EH (cell line): ENCODE data around the gene GPNMB.
"Not testable (repeated sequence)": the region's sequence is repeated elsewhere in the genome, so short reads cannot be mapped to it uniquely, and the experiment has no call there.

Experiments
- DNase-seq: peaks from one replicate; pipeline ENCODE4 v3.0.0-alpha.2; 2015; ENCODE audit warnings: low read depth

Gene GPNMB

GRCh38 chr7:23246555-23246954 is at the start of gene GPNMB:
Gene GPNMB (plus strand): TSS chr7:23246775. CDS start chr7:23246858, 83 bp downstream.
- DNase-seq = peak; percentile 97

DNA sequence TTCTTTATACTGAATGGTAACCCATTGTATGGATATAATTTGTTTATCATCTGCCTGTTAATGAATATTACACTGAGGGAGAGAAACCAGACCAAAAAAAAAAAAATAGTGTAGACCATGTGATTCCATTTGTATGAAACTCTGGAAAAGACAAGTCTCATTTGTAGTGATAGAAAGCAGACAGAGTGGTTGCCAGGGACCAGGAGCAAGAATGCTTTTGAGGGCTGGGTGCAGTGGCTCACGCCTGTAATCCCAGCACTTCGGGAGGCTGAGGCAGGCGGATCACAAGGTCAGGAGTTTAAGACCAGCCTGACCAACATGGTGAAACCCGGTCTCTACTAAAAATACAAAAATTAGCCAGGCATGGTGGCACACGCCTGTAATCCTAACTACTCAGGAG is 48.8 kb upstream of the GPNMB start:
- not testable (repeated sequence) for DNase-seq

- no peak for DNase-seq
Observed at GRCh38 chr7:23200331-23200730, 46.2 kb upstream of the GPNMB start.

DNA sequence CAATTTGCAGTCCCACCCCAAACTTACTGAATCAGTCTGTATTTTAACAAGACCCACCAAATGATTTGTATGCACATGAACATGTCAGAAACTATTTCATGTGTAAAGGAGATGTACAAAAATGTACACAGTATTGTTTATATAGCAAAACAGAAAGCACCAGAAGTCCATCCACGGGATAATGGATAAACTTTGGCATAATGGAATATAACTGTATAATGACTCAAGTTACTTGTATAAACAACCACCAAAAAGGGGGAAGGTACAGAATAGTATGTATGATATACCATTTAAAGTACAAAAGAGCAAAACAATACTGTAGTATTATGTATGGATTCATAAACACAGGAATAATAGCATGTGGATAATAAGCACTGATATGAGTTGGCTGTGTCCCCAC is 42.3 kb upstream of the GPNMB start:
- no peak for DNase-seq

GRCh38 chr7:23205577-23205908 is 41.0 kb upstream of the GPNMB start:
- no peak for DNase-seq

DNA sequence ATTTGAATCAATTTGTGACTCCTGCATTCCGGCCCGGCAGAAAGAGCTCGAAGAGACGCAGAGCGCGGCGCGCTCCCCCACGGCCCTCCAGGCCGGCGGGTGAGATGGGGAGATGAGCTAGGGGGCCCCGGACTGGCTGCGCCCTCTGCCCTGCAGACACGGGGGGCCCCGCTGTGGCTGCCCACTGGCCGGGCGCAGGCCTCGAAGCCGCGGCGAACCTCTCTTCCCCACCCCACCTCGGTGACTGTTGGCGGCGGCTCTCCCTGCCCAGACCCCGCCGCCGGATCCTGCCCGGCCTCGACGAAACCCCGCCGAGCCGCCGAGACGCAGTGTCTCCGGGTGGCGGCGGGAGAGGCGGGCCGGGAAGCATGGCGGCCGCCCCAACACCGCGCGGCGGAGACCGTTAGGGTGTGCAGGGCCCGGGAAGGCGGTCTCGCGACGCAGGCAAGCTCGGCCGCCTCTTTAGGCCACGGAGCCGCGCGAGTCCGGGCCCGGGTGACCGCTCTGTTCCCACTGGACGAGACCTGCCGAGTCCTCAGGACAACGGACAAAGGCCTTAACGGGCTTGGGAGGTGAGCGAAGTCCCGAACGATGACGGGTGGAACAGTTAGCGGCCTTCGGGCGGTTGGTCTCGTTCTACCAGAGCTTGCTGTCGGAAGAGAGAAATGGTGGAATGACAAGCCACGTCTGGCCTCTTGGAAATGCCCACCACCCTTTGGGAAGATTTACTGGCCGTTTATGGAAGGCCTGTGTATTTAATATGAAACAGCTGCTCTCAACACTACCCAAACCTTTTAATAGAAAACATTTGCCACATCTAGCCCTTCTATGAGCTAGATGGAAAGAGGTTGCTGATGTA is 40.4 kb upstream of the GPNMB start:
- DNase-seq = no peak

GRCh38 chr7:23207021-23207420 is 39.6 kb upstream of the GPNMB start:
- no peak for DNase-seq

GRCh38 chr7:23207884-23208283 is 38.7 kb upstream of the GPNMB start:
- DNase-seq = no peak

DNA sequence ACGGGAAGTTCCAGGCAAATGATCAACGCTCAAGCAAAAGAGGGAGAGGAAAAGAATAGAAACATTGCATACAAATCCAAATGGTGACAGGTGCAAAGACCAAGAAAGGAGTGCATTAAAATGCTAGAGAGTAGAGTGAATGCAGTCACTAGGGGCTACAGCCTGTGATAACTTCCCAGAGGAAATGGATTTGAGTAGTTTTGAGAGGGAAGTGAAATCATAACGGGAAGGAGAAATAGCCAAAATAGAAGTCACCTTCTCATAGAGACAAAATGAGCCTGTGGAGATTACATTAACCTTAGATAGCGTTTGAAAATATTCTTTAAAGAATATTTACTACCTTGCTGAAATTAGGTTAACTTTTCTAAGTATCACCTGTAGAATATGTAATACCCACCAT is 38.3 kb upstream of the GPNMB start:
- no peak for DNase-seq

DNA sequence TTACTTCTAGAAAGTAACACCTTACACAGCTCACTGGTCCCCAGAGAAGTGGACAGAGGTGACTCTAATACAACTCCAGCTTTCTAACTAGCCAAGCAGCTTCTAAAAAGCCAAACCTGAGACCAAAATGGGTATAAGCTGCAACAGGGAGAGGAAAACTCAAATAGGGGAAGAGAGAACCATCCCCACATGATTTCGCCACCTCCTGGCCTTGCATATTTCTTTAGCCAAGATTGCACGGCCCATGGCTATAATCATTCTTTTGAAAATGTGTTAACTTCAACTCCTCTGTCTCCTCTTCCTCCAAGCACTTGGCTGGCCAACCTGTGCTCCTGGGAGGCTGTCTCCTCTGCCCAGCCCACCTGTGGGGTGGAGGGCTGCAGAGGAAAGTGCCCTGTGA is 36.1 kb upstream of the GPNMB start:
- DNase-seq = no peak

GRCh38 chr7:23211589-23211988 is 35.0 kb upstream of the GPNMB start:
- DNase-seq = no peak

- DNase-seq = no peak
Observed at GRCh38 chr7:23212395-23212794, 34.2 kb upstream of the GPNMB start.

- no peak for DNase-seq
Observed at GRCh38 chr7:23212841-23213240, 33.7 kb upstream of the GPNMB start.

DNA sequence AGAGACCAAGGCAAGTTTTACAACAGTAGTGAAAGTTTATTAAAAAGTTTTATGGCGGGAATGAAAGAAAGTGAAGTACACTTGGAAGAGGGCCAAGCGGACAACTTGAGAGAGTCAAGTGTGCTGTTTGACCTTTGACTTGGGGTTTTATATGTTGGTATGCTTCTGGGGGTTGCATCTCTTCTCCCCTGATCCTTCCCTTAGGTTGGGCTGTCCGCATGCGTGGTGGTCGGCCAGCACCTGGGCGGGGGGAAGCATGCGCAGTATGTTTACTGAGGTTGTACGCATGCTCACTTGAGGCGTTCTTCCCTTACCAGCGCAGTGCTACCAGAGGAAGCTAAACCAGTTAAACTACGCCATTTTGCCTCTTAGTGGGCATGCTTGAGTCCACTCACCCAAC is 32.8 kb upstream of the GPNMB start:
- DNase-seq = no peak

DNA sequence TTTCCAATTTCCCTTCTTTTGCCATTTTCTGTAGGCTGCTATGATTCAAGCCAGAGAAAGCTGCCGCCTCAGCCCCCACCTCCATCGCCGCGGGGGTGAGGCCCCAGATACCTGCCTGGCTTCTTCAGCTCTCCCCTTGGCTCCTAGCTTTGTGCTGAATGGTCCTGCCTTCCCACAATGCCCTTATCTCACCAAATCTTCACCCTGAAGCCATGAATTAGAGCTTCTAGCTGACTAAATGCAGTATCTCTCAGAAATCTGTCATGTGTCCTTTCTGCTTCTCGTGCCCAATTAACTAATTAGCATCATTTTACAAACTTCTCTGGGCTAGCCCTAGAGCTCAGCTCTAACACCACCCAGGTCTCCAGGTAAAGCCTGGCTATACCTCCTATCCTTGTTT is 32.2 kb upstream of the GPNMB start:
- DNase-seq = no peak

DNA sequence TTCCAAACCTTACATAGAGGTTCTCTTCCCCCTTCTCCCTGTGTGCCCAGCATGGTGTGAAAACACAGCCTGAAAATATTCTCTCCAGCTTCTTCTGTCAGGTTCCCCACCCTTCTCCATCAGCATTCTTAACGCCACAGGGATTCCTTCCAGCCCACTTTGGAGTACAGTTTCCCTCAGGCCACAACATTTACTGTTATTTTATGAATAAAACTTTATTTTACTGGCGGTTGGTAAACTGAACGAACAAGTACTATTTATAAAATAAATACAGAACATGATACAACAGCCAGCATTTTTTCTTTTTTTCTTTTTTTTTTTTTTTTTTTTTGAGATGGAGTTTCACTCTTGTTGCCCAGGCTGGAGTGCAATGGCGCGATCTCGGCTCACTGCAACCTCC is 31.6 kb upstream of the GPNMB start:
- DNase-seq = no peak

DNA sequence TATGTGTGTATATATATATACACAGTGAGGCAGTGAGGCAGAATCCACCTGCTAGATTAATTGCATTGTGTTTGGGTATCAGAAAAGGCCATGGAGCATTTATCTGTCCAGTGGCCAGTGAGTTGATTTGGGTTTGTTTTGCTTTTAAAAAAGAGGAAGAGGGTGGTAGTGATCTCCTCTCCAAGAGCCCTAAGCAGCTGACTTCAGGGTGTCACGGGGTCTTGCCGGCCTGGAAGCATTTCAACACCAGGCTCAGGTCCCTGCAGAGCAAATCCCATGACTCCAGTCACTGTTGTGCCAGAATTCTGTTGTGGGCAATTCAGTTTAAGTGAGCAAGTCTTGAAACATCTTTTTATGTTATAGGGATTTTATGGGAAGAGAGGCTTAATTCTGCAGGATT is 30.6 kb upstream of the GPNMB start:
- DNase-seq = no peak

GRCh38 chr7:23218196-23218595 is 28.4 kb upstream of the GPNMB start:
- no peak for DNase-seq

GRCh38 chr7:23220690-23221305 is 25.8 kb upstream of the GPNMB start:
- DNase-seq = no peak

- DNase-seq = no peak
Observed at GRCh38 chr7:23222439-23223030, 24.0 kb upstream of the GPNMB start.

DNA sequence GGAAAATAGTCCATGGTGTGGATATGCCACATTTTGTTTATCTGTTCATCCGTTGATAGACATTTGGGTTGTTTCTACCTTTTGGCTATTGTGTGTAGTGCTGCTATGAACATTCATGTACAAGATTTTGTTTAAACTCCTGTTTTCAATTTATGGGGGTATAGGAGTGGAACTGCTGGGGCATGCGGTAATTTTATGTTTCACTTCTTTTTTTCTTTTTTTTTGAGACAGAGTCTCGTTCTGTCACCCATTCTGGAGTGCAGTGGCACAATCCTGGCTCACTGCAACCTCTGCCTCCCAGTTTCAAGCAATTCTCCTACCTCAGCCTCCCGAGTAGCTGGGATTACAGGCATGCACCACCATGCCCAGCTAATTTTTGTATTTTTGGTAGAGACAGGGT is 22.2 kb upstream of the GPNMB start:
- DNase-seq = not testable (repeated sequence)

- no peak for DNase-seq
Observed at GRCh38 chr7:23226844-23227450, 19.6 kb upstream of the GPNMB start.

DNA sequence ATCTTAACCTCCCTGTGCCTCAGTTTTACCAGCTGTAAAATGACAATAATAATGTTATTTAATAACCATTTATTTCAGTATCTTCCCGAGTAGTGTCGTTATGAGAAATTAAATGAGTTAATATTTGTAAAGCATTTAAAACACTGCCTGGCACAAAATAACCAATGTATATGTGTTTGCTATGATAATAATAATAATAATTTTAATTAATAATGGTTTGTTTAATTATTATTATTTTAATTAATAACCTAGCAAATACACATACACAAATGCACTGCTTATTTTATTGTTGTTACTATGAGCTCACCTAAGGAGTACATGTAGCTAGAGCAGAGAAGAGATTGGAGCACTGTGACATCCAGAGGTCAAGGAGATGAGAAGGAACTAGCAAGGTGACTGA is 18.2 kb upstream of the GPNMB start:
- DNase-seq = no peak
